Activated CD8-positive, alpha-beta memory T cell treated with anti-CD3 and anti-CD28 coated beads, Interleukin-2, amount 50 U/mL, for 1 hour (primary cell): ENCODE measurements around the gene TMED10.
"Not testable (repeated sequence)": the region's sequence is repeated elsewhere in the genome, so short reads cannot be mapped to it uniquely, and the experiment has no call there.

Experiments
- DNase-seq: peaks from one replicate; pipeline ENCODE4 v3.0.0-alpha.2; 2020; ENCODE audit errors: extremely low read depth

Gene TMED10

DNA sequence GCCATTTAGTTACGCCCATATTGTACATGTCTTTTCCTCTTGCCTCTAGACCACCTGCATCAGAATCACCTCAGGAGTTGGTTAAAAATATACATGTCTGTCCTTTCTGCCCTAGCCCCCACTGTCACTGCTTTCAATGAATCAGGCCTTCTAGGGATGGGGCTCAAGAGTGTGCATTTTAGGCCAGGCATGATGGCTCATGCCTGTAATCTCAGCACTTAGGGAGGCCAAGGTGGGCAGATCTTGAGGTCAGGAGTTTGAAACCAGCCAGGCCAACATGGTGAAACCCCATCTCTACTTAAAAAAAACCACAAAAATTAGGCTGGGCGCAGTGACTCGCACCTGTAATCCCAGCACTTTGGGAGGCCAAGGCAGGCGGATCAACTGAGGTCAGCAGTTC is 13.6 kb upstream of the TMED10 start:
- no peak for DNase-seq

DNA sequence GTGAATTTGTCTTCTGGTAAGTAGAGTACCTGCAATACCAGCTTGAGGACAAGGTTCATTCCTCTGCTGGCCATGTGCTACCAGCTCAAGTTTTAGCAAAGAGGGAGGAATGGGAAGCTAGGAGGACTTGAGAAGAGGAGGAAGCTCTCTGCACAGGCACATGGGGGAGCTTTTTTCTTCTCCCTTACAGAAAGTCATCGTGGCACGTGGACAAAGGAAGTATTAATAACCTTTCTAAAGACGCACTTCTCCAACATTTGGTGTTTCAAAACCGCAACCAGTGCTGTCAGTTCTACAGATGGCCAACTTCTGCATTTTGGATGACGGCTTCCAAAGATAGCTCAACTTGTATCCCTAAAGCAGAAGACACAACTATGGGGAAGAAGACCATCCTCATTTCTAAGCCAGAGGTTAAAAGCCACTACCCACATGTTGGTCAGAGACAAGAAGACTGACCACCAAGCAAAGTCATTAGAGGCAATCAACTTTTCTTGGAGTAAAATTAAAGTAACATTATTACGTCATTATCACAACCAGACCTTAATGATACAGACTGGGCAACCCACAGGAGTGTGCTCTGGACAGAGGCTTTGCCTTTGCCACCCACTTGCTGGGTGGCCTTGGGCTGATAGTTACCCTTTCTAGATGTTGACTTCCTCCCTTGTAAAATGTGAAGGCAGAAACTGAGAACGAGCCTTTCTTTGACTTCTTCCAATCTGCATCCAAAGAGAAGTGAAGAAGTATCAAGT is 12.3 kb upstream of the TMED10 start:
- no peak for DNase-seq

DNA sequence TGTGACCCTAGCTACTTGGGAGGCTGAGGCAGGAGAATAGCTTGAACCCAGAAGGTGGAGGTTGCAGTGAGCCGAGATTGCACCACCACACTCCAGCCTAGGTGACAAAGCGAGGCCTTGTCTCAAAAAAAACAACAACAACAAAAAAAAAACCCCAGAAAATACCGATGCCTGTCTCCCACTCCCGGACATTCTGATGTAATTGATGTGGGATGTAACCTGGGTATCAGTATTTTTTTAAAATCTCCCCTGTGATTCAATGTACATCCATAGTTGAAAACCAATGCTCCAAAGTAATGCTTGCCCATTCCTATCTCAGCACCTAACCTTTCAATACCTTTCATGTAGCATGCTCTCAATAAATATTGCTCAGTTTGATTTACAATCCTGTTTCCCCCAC is 11.7 kb upstream of the TMED10 start:
- no peak for DNase-seq

DNA sequence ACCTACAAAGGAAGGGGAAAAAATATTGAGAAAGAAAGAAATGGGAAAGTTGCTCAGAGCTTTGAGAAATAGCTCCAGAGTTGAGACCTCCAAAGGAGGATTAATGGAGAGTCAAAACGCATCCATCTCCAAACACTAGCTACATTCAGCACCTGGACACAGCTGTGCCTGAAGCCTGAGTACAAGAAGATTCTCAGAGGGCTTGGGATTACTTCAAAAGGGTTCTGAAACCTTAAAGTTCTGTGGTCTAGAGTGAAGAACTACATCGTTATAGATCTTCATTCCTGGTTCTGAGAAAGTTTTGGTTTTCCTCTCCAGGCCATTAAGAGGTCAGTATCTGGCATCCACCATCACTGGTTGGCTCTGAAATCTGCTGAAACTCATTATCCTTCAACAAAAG is 10.5 kb upstream of the TMED10 start:
- DNase-seq: no peak

DNA sequence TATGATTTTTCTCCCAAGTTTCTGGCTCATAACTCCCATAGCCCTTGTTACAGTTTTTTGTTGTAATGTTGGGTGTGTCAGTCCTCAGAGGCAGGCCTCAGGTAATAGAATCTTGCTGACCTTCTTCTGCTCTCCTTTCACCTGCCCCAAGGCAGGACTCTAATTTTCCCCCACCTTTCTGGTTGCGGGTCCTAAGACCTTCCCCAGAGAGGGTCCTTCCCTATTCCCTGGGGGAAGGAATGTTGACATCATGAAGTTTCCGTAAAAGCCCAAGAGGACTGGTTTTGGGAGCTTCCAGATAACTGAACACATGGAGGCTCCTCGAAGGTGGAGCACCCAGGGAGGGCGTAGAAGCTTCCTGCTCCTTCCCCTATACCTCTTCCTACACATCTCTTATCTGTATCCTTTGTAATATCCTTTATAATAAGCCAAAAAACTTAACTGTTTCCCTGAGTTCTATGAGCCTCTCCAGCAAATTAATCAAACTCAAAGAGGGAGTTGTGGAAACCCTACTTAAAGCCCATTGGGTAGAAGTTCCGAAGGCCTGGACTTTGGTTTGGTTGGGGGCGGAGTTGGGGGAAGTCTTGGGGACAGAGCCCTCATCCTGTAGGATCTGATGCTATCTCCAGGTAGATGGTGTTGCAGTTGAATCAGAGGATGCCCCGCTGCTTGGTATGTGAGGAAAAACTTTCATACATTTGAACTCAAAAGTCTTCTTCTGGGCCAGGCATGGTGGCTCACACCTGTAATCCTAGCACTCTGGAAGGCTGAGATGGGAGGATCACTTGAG is 9.0 kb upstream of the TMED10 start:
- no peak for DNase-seq

DNA sequence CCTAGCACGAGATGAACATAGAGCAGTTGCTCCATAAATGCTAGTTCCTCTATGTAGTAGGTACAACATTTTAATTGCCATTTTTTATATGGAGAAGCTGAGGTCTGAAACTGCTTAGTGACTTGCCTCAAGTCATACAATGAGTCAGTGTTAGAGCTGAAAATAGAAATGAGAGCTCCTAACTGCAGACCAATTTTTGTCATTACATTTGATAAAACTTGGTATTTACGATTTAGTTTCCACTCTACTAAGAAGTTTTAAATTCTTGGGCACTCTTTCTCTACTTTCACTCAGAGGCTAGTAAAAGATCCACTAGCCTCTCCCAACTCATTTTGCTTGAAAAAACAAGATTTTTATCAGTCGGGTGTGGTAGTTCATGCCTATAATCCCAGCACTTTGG is 8.1 kb upstream of the TMED10 start:
- DNase-seq: no peak

DNA sequence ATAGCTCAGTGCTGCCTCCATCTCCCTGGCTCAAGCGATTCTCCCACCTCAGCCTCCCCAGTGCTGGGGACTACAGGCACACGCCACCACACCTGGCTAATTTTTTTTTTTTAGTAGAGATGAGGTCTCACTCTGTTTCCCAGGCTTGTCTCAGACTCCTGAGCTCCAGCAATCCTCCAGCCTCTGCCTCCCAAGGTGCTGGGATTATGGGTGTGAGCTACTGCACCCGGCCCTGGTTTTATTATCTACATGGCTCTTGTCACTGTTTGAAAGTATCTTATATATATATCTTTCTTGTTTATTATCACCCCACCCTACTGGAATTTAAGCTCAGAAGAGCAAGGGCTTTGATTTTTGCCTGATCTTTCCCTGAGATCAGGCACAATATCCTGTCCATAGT is 7.6 kb upstream of the TMED10 start:
- DNase-seq: no peak

DNA sequence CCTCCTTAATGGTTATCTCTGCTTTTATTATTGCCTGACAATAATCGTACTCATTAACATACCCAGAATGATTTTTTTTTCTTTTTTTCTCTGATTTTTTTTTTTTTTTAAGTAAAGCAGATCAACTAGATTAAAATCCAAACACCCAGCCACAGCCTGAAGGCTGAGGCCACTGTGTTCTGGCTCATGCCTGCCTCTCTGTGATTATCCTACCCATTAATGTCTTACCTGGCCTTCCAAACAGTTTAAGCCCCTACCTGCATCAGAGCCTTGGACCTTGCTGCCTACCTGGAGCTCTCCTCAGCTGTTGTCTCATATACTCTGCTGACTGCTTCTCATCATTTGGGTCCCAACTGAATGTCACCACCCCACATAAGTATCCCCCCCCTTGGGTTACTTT is 6.8 kb upstream of the TMED10 start:
- no peak for DNase-seq

DNA sequence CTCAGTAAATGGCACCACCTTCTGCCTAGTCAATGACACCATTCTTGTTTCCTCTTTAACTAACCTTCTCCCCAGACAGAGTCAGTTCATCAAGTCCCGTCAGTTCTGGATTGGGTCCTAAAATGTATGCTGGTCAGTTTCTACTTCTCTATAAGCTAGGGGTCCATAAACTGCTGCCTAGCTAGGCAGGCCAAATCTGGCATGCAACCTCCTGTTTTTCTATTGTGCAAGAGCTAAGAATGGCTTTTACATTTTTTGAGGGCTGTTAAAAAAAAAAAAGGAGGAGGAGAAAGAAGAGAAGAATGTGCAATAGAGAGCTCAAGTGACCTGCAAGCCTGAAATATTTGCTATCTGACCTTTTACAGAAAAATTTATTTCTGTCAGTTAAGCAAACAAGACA is 6.4 kb upstream of the TMED10 start:
- DNase-seq: no peak

DNA sequence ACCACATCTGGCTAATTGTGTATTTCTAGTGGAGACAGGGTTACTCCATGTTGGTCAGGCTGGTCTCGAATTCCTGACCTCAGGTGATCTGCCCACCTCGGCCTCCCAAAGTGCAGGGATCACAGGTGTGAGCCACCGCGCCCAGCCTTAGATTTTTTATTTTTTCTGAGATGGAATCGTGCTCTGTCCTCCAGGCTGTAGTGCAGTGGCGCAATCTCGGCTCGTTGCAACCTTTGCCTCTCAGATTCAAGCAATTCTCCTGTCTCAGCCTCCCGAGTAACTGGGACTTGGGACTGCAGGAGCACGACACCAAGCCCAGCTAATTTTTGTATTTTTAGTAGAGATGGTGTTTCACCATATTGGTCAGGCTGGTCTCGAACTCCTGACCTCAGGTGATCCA is 5.8 kb upstream of the TMED10 start:
- not testable (repeated sequence) for DNase-seq

DNA sequence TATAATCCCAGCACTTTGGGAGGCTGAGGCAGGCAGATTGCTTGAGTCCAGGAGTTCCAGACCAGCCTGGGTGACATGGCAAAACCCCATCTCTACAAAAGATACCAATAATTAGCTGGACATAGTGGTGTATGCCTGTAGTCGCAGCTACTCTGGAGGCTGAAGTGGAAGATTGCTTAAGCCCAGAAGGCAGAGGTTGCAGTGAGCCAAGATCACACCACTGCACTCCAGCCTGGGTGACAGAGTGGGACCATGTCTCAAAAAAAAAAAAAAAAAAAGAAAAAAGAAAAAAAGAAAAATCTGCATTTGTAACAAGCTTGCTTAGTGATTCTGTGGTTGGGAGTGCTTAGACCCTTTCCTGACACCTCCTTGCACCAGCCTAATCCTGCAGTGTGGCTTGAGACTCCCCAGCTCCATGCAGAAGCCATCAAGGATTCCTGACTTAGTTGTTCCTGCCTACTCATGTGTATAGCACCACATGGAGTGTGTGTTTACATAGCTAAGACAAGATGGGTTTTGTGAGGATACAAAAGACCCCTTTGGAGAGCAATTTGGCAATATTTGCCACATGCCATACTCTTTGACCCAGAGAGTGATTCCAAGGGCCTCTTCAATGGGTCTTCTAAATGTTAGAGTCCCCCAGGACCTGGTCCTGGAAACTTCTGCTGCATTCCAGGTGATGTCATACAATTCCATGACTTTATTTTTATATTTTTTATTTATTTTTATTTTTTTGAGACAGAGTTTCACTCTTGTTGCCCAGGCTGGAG is 5.1 kb upstream of the TMED10 start:
- DNase-seq: no peak

DNA sequence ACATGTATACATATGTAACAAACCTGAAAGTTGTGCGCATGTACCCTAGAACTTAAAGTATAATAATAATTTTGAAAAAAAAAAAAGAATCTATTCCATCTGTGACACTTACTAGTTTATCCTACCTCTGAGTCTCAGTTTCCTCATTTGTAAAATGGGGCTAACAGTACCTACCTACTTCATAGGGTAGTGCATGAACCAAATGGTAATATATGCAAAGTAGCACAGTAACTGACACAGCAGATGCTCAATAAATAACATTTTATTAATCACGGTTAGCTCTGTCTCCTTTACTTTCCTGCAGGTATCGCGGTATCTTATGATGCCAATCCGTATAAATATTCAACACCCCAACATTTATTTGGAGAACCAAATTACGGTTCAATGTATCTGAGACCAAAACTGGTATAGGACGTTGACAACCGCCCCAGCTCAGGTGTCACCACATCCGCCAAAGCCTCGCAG is 703 bp downstream of the TMED10 start:
- no peak for DNase-seq

DNA sequence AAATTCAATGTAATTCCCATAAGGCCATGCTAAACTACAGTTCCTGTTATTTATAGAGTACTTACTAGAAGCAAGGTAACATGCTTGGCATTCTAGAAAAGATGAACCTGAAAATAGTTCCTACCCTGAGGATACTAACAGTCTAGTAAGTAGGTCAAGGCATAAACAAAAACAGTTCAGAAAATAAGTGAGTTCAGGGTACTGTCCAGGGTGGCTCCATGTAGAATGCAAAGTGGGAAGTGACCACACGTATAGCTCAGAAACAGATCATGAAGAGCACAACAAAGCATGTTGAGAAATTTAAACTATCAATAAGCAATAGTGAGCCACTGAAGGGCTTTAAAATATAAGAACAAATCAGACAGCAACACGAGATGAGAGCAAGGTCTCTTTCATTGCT is 2.3 kb downstream of the TMED10 start:
- no peak for DNase-seq

DNA sequence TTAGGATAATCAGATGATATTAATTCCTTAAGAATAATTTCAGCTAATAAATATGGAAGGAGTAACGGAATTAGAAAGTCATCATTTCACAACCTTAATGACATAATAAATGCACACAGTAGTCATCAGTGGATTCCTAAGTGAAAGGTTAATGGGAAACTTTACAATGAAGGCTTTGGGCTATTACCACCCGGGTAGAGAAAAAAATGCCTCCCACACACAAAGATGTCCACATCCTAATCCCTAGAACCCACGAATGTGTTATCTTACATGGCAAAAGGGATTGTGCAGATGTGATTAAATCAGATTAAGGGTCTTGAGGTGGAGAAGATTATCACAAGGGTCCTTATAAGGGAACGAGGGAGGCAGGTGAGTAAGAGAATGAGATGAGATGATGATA is 5.6 kb downstream of the TMED10 start:
- no peak for DNase-seq

DNA sequence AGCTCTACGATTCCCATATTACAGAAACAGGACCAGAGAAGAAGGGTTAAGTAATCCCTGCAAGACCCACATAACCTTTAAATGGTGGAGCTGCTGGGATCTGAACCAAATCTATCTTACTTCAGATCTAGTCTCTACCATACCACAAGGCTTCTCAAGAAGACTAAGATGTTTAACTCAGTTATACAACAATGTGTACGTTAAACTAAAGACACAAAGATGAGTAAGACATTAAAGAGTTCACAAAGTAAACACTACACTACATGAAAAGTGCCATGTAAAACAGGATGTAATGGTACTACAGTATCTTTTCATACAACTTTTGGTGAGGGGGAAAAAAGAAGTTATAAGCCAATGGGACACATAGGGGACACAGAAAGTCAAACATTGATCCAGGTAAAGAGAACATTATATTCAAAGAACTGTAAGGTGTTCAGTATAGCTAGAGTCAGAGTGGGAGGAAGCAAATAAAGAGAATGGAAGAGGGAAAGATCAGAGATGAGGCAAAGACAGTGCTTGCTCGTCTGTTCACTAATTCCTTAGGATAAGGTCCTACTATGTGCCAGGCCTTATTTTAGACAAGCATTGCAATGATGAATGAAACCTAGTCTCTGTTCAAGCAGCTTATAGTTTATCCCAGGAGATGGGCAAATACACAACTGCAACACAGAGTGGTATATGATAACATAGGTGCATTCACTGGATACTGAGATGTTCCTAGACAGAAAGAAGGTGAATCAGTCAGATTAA is 7.7 kb downstream of the TMED10 start:
- DNase-seq: no peak

DNA sequence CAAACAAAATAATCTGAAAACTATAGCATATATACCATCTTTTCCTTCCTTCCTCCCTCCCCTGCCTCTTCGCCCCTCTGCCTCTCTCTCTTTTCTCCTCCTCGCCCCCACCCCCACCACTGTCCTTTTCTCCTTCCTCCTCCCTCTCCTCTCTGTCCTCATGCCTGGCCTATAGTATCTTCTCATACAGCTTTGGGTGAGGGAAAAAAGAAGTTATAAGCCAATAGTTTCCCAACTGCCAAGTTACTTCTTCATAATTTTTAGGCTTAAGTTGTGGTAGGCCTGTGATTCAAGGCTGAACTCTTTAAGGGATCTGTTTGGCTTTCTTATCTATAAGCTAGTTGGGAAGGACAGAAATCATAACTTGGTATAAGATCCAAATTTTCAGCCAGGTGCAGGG is 9.1 kb downstream of the TMED10 start:
- DNase-seq: no peak

DNA sequence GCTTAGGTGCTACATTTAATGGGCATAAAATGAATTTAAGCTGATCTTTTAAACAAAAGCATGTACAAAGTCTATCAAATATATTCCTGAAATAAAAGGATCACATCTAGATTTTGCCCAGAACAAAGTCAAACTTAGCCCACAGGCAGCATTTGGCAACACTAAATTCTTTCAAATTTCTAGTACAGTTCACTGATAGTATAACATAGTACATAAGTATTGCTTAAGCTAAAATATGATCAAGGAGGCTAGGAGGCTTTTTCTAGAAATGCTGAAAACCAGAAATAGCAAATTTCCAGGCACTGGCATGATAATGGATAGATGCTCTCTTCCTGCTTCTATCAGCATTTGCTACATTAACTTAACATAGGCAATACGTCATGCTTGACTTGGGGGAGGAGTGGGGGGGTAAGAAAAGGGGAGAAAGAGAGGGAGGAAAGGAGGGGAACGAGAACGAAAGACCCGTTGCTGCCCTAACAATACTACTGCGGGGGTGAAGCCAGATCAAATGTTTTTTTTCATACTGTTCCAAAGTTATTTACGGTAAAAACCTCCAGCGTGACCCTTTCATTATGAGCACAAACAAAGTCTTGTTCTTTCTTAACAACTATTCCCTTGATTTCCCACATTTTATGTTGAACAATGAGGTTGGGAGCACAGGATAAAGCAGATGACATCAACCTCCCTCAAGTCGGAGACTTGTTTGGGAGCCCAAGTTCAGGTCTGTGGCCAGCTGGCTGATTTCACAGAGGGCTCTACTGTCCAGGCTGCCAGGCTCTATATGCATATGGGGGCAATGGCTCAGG is 10.6 kb downstream of the TMED10 start:
- DNase-seq: no peak

DNA sequence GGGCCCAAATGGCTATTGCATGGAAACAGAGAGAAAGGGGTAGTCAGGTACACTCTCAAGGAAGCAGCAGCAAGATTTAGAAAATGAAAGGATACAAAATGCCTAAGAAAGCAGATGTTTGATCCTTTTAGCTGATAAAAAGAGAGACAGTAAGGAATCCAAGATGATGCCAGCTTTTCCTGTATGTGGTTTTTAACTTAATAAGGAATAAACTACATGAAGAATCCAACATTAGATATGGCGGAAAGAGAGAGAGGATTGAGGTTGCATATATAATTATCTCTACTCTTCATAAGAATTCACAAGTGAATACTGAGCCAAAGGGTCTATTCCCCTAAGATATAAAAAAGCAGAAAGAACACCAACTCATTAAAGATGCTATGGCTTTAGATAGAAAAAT is 11.6 kb downstream of the TMED10 start:
- DNase-seq: no peak

DNA sequence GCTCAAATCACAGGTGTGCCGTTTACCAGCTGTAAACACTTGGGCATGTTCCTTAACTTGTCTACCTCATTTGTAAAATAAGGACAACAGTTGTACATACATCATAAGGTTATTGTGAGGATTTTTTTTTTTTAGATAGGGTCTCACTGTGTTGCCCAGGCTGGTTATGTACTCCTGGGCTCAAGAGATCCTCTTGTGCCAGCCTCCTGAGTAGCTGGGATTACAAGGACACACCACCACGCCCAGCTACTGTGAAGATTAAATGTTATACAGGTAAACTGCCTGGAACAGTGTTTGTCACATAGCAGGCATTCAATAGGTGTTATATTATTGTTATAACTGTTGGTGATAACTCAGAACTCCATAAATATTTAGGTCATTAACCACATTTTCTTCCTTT is 12.7 kb downstream of the TMED10 start:
- no peak for DNase-seq

DNA sequence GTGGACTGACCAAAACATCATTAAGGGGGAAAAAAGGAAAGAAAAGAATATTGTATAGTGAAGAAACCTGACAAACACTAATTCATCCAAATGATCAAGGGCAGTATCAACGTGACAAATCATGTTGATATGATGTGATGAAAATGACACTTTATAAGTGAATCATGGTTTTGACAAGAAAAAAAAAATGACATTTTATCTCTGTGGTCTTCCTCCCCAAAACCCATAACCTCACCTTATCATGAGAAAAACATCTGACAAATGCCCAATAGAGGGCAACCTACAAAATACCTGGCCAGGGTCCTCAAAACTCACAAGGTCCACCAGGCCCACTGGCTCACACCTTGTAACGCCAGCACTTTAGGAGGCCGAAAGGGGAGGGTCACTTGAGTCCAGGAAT is 13.8 kb downstream of the TMED10 start:
- no peak for DNase-seq
